ENCODE results near the gene NKTR. TPM values are rescaled to one million over a fixed set of nuclear protein-coding genes. Genes with fewer than 3 reads are reported as not detected.
A peak's percentile ranks its signal among the peaks of the same experiment; 100 is the strongest.

Gene NKTR
- total and polyA plus RNA-seq, 9 of the 15 experiments (the other 6 are each of a cell fraction or from before 2014, with no cell fraction given) = 19.7 to 123 (median 92.6) TPM

DNA sequence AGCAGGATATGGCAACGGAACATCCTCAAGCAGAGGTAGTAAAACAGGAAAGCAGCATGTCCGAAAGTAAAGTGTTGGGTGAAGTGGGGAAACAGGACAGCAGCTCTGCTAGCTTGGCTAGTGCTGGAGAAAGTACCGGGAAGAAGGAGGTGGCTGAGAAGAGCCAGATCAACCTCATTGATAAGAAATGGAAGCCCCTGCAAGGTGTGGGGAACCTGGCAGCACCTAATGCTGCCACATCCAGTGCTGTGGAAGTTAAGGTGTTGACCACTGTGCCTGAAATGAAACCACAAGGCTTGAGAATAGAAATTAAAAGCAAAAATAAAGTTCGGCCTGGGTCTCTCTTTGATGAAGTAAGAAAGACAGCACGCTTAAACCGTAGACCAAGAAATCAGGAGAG lies 38.7 kb downstream of the NKTR start:
- BruUV-seq (replicated peaks) = no TSS peak
- in situ Hi-C loops (cut with MboI) = loop anchor here (5.0 kb wide), 1 partner anchor 72 kb away; no protein-coding TSS in a partner anchor

DNA sequence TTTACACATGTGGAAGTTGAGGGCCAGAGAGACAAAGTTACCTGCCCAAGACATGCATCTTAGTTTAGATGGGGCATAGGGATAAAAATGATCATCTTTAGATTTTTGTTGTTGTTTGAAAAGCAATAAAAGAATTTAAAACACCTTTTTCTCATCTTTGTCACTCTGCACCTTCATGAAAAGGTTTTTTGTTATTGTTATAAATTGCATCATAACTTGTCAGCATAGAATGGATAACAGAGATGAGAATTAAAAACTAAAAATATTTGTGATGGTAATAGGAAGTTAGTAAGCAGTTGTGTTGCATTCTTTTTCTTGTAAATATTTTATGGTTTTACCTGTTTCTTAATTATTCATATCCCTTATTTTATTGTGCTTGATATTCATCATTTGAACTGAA lies 39.6 kb downstream of the NKTR start:
- H4K20me1 ChIP-seq (replicated peaks; ENCODE audit: control insufficient read depth, insufficient read depth, low read length) = no peaks in the 10 kb centered on the region
- H3K4me3 ChIP-seq = no peak overlapping the region
- intact Hi-C loops (cut with micrococcal nuclease) = no loop called here
- no peak for DNase-seq (ENCODE audit: extremely low read depth in 1 of 4, low spot score in 3 of 4)
- POLR2A ChIA-PET = interaction anchor here (0.6 to 4.9 kb wide), 2 partner anchors 11 to 16 kb away, joined by 3 to 37 read pairs; no protein-coding TSS in a partner anchor
- H2AFZ ChIP-seq (ENCODE audit: low read depth, low read length) = no peak overlapping the region
- H3K79me2 ChIP-seq (ENCODE audit: control insufficient read depth, insufficient read depth, low read length) = peaks cover 11% of the 10 kb centered on the region; the same call in 1 of the 3 replicates
- H3K27me3 ChIP-seq (ENCODE audit: control insufficient read depth in 2 of 2, insufficient read depth in 2 of 2, low read length in 2 of 2) = no peaks in the 10 kb centered on the region
- ATAC-seq = no peak
- no TSS peak for BruUV-seq (replicated peaks)
- in situ Hi-C loops (cut with MboI) = no loop called here
- no peaks in the 10 kb centered on the region for H3K9me3 ChIP-seq (replicated peaks; ENCODE audit: control insufficient read depth, insufficient read depth, low read depth, low read length)
- no peaks in the 10 kb centered on the region for H3K9me1 ChIP-seq (ENCODE audit: control insufficient read depth, insufficient read depth, low read length)
- TF ChIP-seq, protein P1, sequence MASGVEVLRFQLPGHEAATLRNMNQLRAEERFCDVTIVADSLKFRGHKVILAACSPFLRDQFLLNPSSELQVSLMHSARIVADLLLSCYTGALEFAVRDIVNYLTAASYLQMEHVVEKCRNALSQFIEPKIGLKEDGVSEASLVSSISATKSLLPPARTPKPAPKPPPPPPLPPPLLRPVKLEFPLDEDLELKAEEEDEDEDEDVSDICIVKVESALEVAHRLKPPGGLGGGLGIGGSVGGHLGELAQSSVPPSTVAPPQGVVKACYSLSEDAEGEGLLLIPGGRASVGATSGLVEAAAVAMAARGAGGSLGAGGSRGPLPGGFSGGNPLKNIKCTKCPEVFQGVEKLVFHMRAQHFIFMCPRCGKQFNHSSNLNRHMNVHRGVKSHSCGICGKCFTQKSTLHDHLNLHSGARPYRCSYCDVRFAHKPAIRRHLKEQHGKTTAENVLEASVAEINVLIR (CRISPR knock-in tag; IDR thresholded peaks at IDR 0.05) = no peak
- TF ChIP-seq ZFPM2 (CRISPR knock-in tag; IDR thresholded peaks at IDR 0.05) (no peak), SOX6 (IDR thresholded peaks at IDR 0.05) (no peak), CEBPG (CRISPR knock-in tag; IDR thresholded peaks at IDR 0.05) (no peak), CEBPG (tag; conservative IDR thresholded peaks at IDR 0.05 in 1 of 2, IDR thresholded peaks at IDR 0.05 in 1 of 2) (peak; percentile 54 to 60), ZFP30 (CRISPR knock-in tag; IDR thresholded peaks at IDR 0.05; ENCODE audit: borderline replicate concordance) (no peak), HOXB6 (CRISPR knock-in tag; IDR thresholded peaks at IDR 0.05; ENCODE audit: borderline replicate concordance) (no peak)
- TF ChIP-seq, protein P2, sequence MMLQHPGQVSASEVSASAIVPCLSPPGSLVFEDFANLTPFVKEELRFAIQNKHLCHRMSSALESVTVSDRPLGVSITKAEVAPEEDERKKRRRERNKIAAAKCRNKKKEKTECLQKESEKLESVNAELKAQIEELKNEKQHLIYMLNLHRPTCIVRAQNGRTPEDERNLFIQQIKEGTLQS (IDR thresholded peaks at IDR 0.05) = peak; percentile 43; the same call in 1 of the 2 replicates
- TF ChIP-seq, protein P2 (CRISPR knock-in tag; conservative IDR thresholded peaks at IDR 0.05) = no peak
- peaks cover 92% of the 10 kb centered on the region for H3K36me3 ChIP-seq (ENCODE audit: control insufficient read depth, insufficient read depth, low read length)
- CTCF ChIA-PET (ENCODE audit: low intra/inter-chr PET ratio) = no interaction called here
- H3K27ac ChIP-seq (ENCODE audit: extremely low read depth, low read depth, low read length) = no peak overlapping the region
- H3K4me2 ChIP-seq (ENCODE audit: insufficient read depth, low read length) = no peak overlapping the region
- no peaks in the 10 kb centered on the region for H3K4me1 ChIP-seq (replicated peaks in 1 of 2; ENCODE audit: control insufficient read depth in 2 of 2, insufficient read depth in 2 of 2, low read length in 2 of 2)
- no peak overlapping the region for H3K9ac ChIP-seq (ENCODE audit: insufficient read depth in 1 of 2, low read depth in 2 of 2, low read length in 2 of 2)
- no peak for FAIRE-seq

More for the DNA sequence above, 38.7 kb downstream of the NKTR start:
- peak; percentile 45; the same call in 1 of the 2 replicates for TF ChIP-seq SUPT5H (IDR thresholded peaks at IDR 0.05)
- TF ChIP-seq ZNF12 (CRISPR knock-in tag; IDR thresholded peaks at IDR 0.05) = no peak
- peak; percentile 49; the same call in 1 of the 2 replicates for TF ChIP-seq GATA2 (CRISPR knock-in tag; IDR thresholded peaks at IDR 0.05)
- H3K9me1 ChIP-seq (ENCODE audit: control insufficient read depth, insufficient read depth, low read length) = no peaks in the 10 kb centered on the region
- CTCF ChIA-PET (ENCODE audit: low intra/inter-chr PET ratio) = no interaction called here
- no peak overlapping the region for H2AFZ ChIP-seq (ENCODE audit: low read depth, low read length)
- H3K4me1 ChIP-seq (replicated peaks in 1 of 2; ENCODE audit: control insufficient read depth in 2 of 2, insufficient read depth in 2 of 2, low read length in 2 of 2) = no peaks in the 10 kb centered on the region; a peak in 1 of 5 replicates
- intact Hi-C loops (cut with micrococcal nuclease) = no loop called here
- no peak overlapping the region for H3K4me2 ChIP-seq (ENCODE audit: insufficient read depth, low read length)
- no peak overlapping the region for H3K4me3 ChIP-seq
- no peak for DNase-seq (ENCODE audit: extremely low read depth in 1 of 4, low spot score in 3 of 4)
- no peak overlapping the region for H3K27ac ChIP-seq (ENCODE audit: extremely low read depth, low read depth, low read length)
- WGBS (ENCODE audit: insufficient coverage, low coverage, missing lambda C conversion rate) = 94% methylated on average over 6 of the region's 6 CpGs
- no peak for FAIRE-seq
- H3K27me3 ChIP-seq (ENCODE audit: control insufficient read depth in 2 of 2, insufficient read depth in 2 of 2, low read length in 2 of 2) = no peaks in the 10 kb centered on the region
- H3K9me3 ChIP-seq (replicated peaks; ENCODE audit: control insufficient read depth, insufficient read depth, low read depth, low read length) = no peaks in the 10 kb centered on the region
- peaks cover 93% of the 10 kb centered on the region for H3K36me3 ChIP-seq (ENCODE audit: control insufficient read depth, insufficient read depth, low read length)
- H3K9ac ChIP-seq (ENCODE audit: insufficient read depth in 1 of 2, low read depth in 2 of 2, low read length in 2 of 2) = no peak overlapping the region
- peaks cover 11% of the 10 kb centered on the region; the same call in 1 of the 3 replicates for H3K79me2 ChIP-seq (ENCODE audit: control insufficient read depth, insufficient read depth, low read length)
- no peak for ATAC-seq
- POLR2A ChIA-PET = interaction anchor here (0.5 to 4.9 kb wide), 6 partner anchors 9 to 52 kb away, joined by 3 to 37 read pairs (median 4); no protein-coding TSS in a partner anchor
- no peaks in the 10 kb centered on the region for H4K20me1 ChIP-seq (replicated peaks; ENCODE audit: control insufficient read depth, insufficient read depth, low read length)

Measured in K562 (cell line).